ENCODE results near the gene SULT1C2. TPM values are rescaled to one million over a fixed set of nuclear protein-coding genes. Genes with fewer than 3 reads are reported as not detected.

The SULT1C2 gene
- total RNA-seq, 4 donors from 2014 or later, result not detected

- H3K36me3 ChIP-seq, result no peaks in the 10 kb centered on the region
- H3K27ac ChIP-seq, result no peak overlapping the region
- H3K4me3 ChIP-seq, result no peak overlapping the region
- no peak for DNase-seq (ENCODE audit: low spot score in 2 of 2)
- WGBS, result 86% methylated on average over 5 of the region's 5 CpGs
- no peak for TF ChIP-seq POLR2AphosphoS5 (IDR thresholded peaks at IDR 0.05)
- TF ChIP-seq CTCF (IDR thresholded peaks at IDR 0.05), result no peak
- no peak for TF ChIP-seq POLR2A (IDR thresholded peaks at IDR 0.05)
- TF ChIP-seq EP300 (IDR thresholded peaks at IDR 0.05), result no peak
- no peaks in the 10 kb centered on the region for H3K9me3 ChIP-seq
- H3K27me3 ChIP-seq, result no peaks in the 10 kb centered on the region
- H3K4me1 ChIP-seq, result no peaks in the 10 kb centered on the region
These were observed 34.9 kb downstream of the SULT1C2 start for GRCh38 chr2:108323619-108324018.

GRCh38 chr2:108324531-108325255 lies 36.0 kb downstream of the SULT1C2 start:
- H3K36me3 ChIP-seq, result no peaks in the 10 kb centered on the region
- no peaks in the 10 kb centered on the region for H3K9me3 ChIP-seq
- H3K27me3 ChIP-seq, result no peaks in the 10 kb centered on the region
- no peaks in the 10 kb centered on the region for H3K4me1 ChIP-seq
- no peak for DNase-seq (ENCODE audit: low spot score in 2 of 2)
- 83% methylated on average over 2 of the region's 2 CpGs for WGBS
- H3K4me3 ChIP-seq, result no peak overlapping the region
- TF ChIP-seq POLR2AphosphoS5 (IDR thresholded peaks at IDR 0.05) (no peak), EP300 (IDR thresholded peaks at IDR 0.05) (no peak), CTCF (IDR thresholded peaks at IDR 0.05) (no peak), POLR2A (IDR thresholded peaks at IDR 0.05) (no peak)
- no peak overlapping the region for H3K27ac ChIP-seq

- no peaks in the 10 kb centered on the region for H3K36me3 ChIP-seq
- H3K27ac ChIP-seq, result no peak overlapping the region
- H3K4me1 ChIP-seq, result no peaks in the 10 kb centered on the region
- no peaks in the 10 kb centered on the region for H3K9me3 ChIP-seq
- H3K4me3 ChIP-seq, result no peak overlapping the region
- 79% methylated on average over 2 of the region's 2 CpGs for WGBS
- no peak for TF ChIP-seq POLR2A (IDR thresholded peaks at IDR 0.05)
- TF ChIP-seq EP300 (IDR thresholded peaks at IDR 0.05), result no peak
- no peak for TF ChIP-seq POLR2AphosphoS5 (IDR thresholded peaks at IDR 0.05)
- TF ChIP-seq CTCF (IDR thresholded peaks at IDR 0.05), result no peak
- H3K27me3 ChIP-seq, result no peaks in the 10 kb centered on the region
- no peak for DNase-seq (ENCODE audit: low spot score in 2 of 2)
These were observed 37.1 kb downstream of the SULT1C2 start for GRCh38 chr2:108325756-108326155.

- Histone ChIP-seq H3K27ac (no peak overlapping the region), H3K36me3 (no peaks in the 10 kb centered on the region), H3K4me1 (no peaks in the 10 kb centered on the region), H3K9me3 (no peaks in the 10 kb centered on the region), H3K4me3 (no peak overlapping the region), H3K27me3 (no peaks in the 10 kb centered on the region)
- TF ChIP-seq EP300 (IDR thresholded peaks at IDR 0.05) (no peak), POLR2A (IDR thresholded peaks at IDR 0.05) (no peak), CTCF (IDR thresholded peaks at IDR 0.05) (no peak), POLR2AphosphoS5 (IDR thresholded peaks at IDR 0.05) (no peak)
- no peak for DNase-seq (ENCODE audit: low spot score in 2 of 2)
- 89% methylated on average over 2 of the region's 2 CpGs for whole genome bisulfite sequencing
These were observed 41.1 kb downstream of the SULT1C2 start for GRCh38 chr2:108329771-108330170.

DNA sequence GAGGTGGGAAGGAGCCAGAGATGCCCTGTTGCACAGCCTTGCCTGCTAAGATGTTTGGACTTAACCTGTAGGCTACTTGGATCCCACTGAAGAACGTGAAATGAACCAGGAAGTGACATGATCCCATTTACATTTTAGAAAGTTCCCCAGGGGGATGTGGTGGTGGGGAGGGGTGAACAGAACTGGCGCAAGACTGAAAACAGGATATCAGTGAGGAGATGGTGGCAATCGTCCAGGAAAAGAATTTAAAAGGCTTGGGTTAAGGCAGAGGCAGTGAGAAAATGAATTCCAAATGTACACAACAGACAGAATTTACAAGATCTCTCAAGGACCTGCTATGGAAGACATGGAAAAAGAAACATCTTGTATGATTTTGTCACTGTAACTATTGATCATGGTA lies 42.3 kb downstream of the SULT1C2 start:
- no peaks in the 10 kb centered on the region for H3K27me3 ChIP-seq
- no peaks in the 10 kb centered on the region for H3K36me3 ChIP-seq
- no peaks in the 10 kb centered on the region for H3K4me1 ChIP-seq
- no peak overlapping the region for H3K27ac ChIP-seq
- TF ChIP-seq CTCF (IDR thresholded peaks at IDR 0.05), result no peak
- TF ChIP-seq POLR2AphosphoS5 (IDR thresholded peaks at IDR 0.05), result no peak
- TF ChIP-seq EP300 (IDR thresholded peaks at IDR 0.05), result no peak
- TF ChIP-seq POLR2A (IDR thresholded peaks at IDR 0.05), result no peak
- H3K4me3 ChIP-seq, result no peak overlapping the region
- H3K9me3 ChIP-seq, result no peaks in the 10 kb centered on the region
- no peak for DNase-seq (ENCODE audit: low spot score in 2 of 2)
- WGBS, result 15% methylated on average over 3 of the region's 3 CpGs
